Measurements from ENCODE around the gene DNAJB7. TPM values are rescaled to one million over a fixed set of nuclear protein-coding genes. Genes with fewer than 3 reads are reported as not detected.
"Not testable (repeated sequence)": the region's sequence is repeated elsewhere in the genome, so short reads cannot be mapped to it uniquely, and the experiment has no call there.

Gene DNAJB7
- total RNA-seq, 1 donor from 2014 or later = 3.1 TPM

- DNase-seq (ENCODE audit: low spot score) = no peak
Measured at GRCh38 chr22:40844951-40845350, 17.0 kb downstream of the DNAJB7 start.

GRCh38 chr22:40838486-40838885 lies 23.4 kb downstream of the DNAJB7 start:
- DNase-seq (ENCODE audit: low spot score) = no peak

- peak; percentile 71 for DNase-seq (ENCODE audit: low spot score)
Measured at GRCh38 chr22:40834619-40835018, 27.3 kb downstream of the DNAJB7 start.

- DNase-seq (ENCODE audit: low spot score) = no peak
Measured at GRCh38 chr22:40829131-40829530, 32.8 kb downstream of the DNAJB7 start.

DNA sequence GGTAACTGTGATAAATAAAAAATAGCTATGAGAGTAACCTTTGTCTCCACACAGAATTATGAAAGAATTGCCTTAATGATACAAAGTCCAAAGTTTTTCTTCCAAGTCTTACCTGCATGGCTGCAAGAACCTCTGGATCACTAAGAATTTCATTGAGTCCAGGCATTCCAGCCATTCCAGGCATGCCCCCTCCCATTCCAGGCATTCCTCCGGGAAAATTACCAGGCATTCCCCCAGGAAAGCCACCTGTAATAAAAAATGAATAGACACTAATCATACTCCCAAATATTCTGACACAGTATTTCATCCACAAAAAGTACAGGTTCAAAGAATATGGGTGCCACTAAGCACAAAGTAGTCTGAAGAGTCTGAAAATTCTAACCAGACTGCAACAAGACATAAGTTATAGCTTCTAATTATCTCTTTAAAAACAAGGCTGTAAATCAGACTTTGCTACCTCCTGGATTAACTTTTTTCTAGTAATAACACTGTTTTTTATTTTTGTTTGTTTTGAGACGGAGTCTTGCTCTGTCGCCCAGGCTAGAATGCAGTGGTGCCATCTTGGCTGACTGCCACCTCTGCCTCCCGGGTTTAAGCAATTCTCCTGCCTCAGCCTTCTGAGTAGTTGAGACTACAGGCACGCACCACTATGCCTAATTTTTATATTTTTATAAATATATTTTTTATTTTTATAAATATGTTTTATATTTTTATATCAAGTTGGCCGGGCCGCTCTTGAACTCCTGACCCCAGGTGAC lies 34.8 kb downstream of the DNAJB7 start:
- DNase-seq (ENCODE audit: low spot score) = no peak

- not testable (repeated sequence) for DNase-seq (ENCODE audit: low spot score)
Measured at GRCh38 chr22:40826292-40826691, 35.6 kb downstream of the DNAJB7 start.

- DNase-seq (ENCODE audit: low spot score) = no peak
Measured at GRCh38 chr22:40823426-40823825, 38.5 kb downstream of the DNAJB7 start.

DNA sequence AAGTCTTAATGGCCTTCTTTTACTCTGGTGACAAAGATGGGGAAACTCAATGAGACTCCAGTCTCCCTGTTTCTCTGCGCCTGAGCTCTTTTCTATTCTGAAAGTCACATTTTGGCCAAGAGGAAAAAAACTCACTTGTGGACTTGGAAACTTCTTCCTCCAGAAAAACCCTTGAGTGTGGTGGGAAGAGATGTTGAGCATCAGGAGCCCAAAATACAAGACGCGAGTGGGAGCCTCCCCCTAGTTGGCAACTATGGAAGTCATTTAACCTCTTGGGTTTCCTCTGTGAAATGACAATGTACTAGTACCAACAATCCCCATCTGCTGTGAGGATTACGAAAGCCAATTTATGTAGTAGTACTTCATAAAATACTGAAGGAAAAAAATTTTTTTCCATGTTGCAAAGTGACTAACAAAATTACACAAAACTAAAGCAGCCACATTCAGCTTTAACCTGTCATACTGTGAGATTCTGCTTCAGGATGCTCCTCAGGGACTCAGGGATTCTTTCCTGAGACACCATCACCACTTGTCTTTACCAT lies 42.2 kb downstream of the DNAJB7 start:
- DNase-seq (ENCODE audit: low spot score) = no peak

GRCh38 chr22:40818747-40819598 lies 42.9 kb downstream of the DNAJB7 start, which contains the start of gene SLC25A17:
SLC25A17 (minus strand) TSS chr22:40819346; CDS start chr22:40819248, 98 bp downstream.
- DNase-seq (ENCODE audit: low spot score) = peak; percentile 89

DNA sequence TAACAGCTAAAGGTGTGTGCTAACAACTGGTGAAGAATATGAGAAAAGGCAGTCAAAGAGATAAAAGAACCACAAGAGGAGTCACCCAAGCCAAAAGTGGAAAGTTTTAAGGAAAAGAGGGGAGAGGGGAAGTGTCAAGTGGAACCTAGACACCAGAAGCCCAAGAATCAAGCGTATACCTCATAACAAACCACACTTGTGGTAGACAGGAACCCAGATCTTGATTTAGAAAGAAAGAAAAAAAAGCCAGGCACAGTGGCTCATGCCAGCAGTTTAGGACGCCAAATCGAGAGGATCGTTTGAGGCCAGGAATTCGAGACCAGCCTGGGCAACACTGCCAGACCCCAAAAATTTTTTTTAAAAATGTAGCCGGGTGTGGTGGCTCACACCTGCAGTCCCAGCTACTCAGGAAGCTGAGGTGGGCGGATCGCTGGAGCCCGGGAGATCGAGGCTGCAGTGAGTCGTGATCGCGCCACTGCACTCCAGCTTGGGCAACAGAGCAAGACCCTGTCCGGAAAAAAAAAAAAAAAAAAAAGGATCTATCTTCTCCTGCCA lies 43.6 kb downstream of the DNAJB7 start:
- no peak for DNase-seq (ENCODE audit: low spot score)

DNA sequence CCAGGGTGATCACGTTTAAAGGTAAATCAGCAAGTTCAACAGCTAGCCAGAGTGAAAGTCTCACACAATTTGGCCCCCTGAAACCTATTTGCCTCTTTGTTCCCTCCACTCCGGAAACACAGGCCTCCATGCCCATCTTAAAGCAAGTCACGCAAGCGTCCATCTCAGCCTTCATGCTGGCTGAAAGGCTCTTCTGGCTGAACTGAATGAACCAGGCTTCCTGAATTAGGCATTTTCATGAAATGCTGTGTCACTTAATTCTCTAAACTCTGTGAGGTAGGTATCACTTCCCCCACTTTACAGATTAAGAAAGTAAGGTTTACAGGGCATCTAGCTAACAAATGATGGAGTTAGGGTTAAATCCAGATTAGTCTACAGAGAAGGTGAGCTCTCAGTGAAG lies 44.2 kb downstream of the DNAJB7 start:
- no peak for DNase-seq (ENCODE audit: low spot score)

DNA sequence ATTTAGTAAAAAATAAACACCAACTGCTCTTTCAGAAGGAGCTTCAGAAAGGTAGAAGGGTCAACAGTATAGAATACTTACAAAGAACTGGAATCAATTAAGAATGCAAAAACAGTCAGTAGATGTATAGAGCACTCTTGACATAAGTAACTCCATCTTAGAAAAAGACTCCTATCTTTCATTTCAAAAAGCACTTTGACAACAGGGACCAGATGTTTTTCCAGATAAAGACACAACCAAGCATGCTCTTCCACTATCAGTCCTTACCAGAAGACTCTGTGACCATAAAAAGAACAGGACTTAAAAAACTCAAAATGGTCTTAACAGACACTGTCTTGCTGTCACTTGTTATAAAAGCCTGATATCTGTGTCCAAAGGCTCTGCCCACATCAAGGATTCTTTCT lies 48.0 kb downstream of the DNAJB7 start:
- DNase-seq (ENCODE audit: low spot score) = no peak

Other genes starting within 250 kb of the DNAJB7 start
- 85.2 TPM for gene MRTFA, start 225.4 kb downstream of the DNAJB7 start, total RNA-seq (ENCODE audit: insufficient read depth, low replicate concordance)
- 1.4 TPM for gene MCHR1, start 182.6 kb downstream of the DNAJB7 start, total RNA-seq (ENCODE audit: insufficient read depth, low replicate concordance)
- 8.2 TPM for gene SLC25A17, start 42.8 kb downstream of the DNAJB7 start, total RNA-seq (ENCODE audit: insufficient read depth, low replicate concordance)
- 177 TPM for gene ST13, start 5.5 kb downstream of the DNAJB7 start, total RNA-seq (ENCODE audit: insufficient read depth, low replicate concordance)
- gene XPNPEP3, start 5.0 kb downstream of the DNAJB7 start, total RNA-seq (ENCODE audit: insufficient read depth, low replicate concordance) = 5.8 TPM
- gene RBX1, start 89.3 kb upstream of the DNAJB7 start, total RNA-seq (ENCODE audit: insufficient read depth, low replicate concordance) = 34.2 TPM
- gene EP300, start 230.5 kb upstream of the DNAJB7 start, total RNA-seq (ENCODE audit: insufficient read depth, low replicate concordance) = 72.2 TPM